Small intestine (tissue), 7 donors: Measurements from ENCODE around the gene ACAD10. TPM values are rescaled to one million over a fixed set of nuclear protein-coding genes. Genes with fewer than 3 reads are reported as not detected.
A peak's percentile ranks its signal among the peaks of the same experiment; 100 is the strongest.

Experiments used
- DNase-seq, 2 donors: peaks; one replicate each; pipeline versions ENCODE4 v3.0.0 to v3.0.0-alpha.2; 2013
- FAIRE-seq: peaks from 2 replicates; lab custom pipeline; 2012; peaks lifted over from hg19 to GRCh38; lab: Jason Lieb, UNC
- H3K27ac ChIP-seq, 3 donors: one replicate each; pipeline ENCODE4 v1.5.1; 2013; ENCODE audit warnings: low read length in 2 of 3, mild to moderate bottlenecking in 2 of 3, control low read depth in 1 of 3, inconsistent platforms in 1 of 3, low read depth in 1 of 3, moderate library complexity in 1 of 3
- H3K27me3 ChIP-seq, 3 donors: one replicate each; pipeline ENCODE4 v1.6.1; 2013; ENCODE audit warnings: low read length in 3 of 3, inconsistent platforms in 1 of 3; ENCODE audit not compliant: control insufficient read depth in 3 of 3, insufficient read depth in 3 of 3
- H3K36me3 ChIP-seq, 3 donors: one replicate each; pipeline ENCODE4 v1.6.1; 2013; ENCODE audit warnings: low read length in 3 of 3, inconsistent platforms in 1 of 3, low read depth in 1 of 3, mild to moderate bottlenecking in 1 of 3, moderate library complexity in 1 of 3; ENCODE audit not compliant: control insufficient read depth in 3 of 3, insufficient read depth in 2 of 3
- H3K4me1 ChIP-seq, 3 donors: one replicate each; pipeline ENCODE4 v1.6.1; 2013; ENCODE audit warnings: low read length in 2 of 3, inconsistent platforms in 1 of 3, low read depth in 1 of 3, mild to moderate bottlenecking in 1 of 3, moderate library complexity in 1 of 3; ENCODE audit not compliant: control insufficient read depth in 3 of 3, insufficient read depth in 2 of 3
- H3K4me3 ChIP-seq, 3 donors: one replicate each; pipeline ENCODE4 v1.5.1; 2013; ENCODE audit warnings: low read length in 3 of 3, control low read depth in 1 of 3, inconsistent platforms in 1 of 3, low read depth in 1 of 3, mild to moderate bottlenecking in 1 of 3, moderate library complexity in 1 of 3
- H3K9me3 ChIP-seq, 2 donors: one replicate each; pipeline ENCODE4 v1.6.1; 2013; ENCODE audit warnings: low read depth in 1 of 2, low read length in 1 of 2; ENCODE audit not compliant: control insufficient read depth in 2 of 2, insufficient read depth in 1 of 2
- WGBS, 3 donors: extraction: QIAGEN DNeasy Blood & Tissue Kit; methylation state at CpG; one replicate each; pipeline ENCODE4 v1.1.7; 2013; 5-methylcytosine and 5-hydroxymethylcytosine counted together
- polyA plus RNA-seq, 4 donors: library from polyadenylated mRNA; stranded (reverse) in 3 of 4; unstranded in 1 of 4; fragments of 200-250 nt in 3 of 4; fragments of 120-200 nt in 1 of 4; gene quantifications; one replicate each; pipeline versions ENCODE4 v1.2.1 to v1.2.3, GENCODE V29; 2013
- donor health status: healthy with polysubstance abuse.
- donor health status: control.
- donor health status: control.
- donor health status: Bipolar disorder and iron deficiency.
- donor health status: healthy.

Gene ACAD10
- polyA plus RNA-seq, 4 donors = 20.2 to 42.5 (median 33.0) TPM

DNA sequence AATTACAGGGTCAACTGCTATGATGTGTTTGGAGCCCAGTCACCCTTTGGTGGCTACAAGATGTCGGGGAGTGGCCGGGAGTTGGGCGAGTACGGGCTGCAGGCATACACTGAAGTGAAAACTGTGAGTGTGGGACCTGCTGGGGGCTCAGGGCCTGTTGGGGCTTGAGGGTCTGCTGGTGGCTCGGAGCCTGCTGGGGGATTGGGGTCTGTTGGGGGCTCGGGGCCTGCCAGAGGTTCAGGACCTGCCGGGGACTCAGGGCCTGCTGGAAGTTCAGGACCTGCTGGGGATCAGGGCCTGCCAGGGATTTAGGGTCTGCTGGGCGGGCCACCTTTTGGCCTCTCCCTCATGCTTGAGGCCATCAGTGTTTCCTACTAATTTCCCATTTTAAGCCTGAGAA is 118.0 kb downstream of the ACAD10 start:
- Histone ChIP-seq H3K27me3 (no peaks in the 10 kb centered on the region), H3K4me3 (no peak overlapping the region), H3K36me3 (peaks cover 13 to 73% (median 18%) of the 10 kb centered on the region in 3 donors), H3K9me3 (no peaks in the 10 kb centered on the region), H3K4me1 (no peaks in the 10 kb centered on the region), H3K27ac (peak overlapping the region in 1 of 3 donors; percentile 9)
- no peak for DNase-seq
- FAIRE-seq = no peak
- 95 to 99% (median 97%) methylated on average over 8 of the region's 8 CpGs for WGBS, 3 donors

DNA sequence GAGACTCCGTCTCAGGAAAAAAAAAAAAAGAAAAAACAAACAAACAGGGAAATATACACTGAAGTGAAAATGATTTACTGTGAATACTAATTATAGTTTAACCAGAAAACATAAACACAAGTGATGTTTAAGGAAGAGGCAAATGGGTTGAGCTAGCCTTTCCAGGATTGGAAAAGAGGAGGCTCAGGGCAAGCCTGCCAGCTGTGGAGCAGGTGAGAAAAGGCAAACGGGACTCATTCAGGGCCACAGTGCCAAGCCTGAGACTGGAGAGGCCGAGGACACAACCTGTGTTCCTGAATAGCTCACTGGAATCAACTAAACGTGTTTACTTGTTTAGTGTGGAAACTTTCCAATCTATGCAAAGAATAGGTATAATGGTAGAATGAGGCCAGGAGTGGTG is 120.5 kb downstream of the ACAD10 start:
- H3K27ac ChIP-seq = peak overlapping the region in 2 of 3 donors; percentile 32 to 47
- DNase-seq (no peak), FAIRE-seq (no peak)

More for the DNA sequence above, 120.5 kb downstream of the ACAD10 start:
- Histone ChIP-seq H3K27me3 (no peaks in the 10 kb centered on the region), H3K4me1 (no peaks in the 10 kb centered on the region), H3K9me3 (no peaks in the 10 kb centered on the region), H3K4me3 (no peak overlapping the region), H3K36me3 (peaks cover 11 to 74% (median 14%) of the 10 kb centered on the region in 3 donors)
- WGBS, 3 donors = 77 to 81% (median 81%) methylated on average over 4 of the region's 4 CpGs

Other genes with a start within 250 kb of the ACAD10 start
- gene ATXN2, start 86.7 kb upstream of the ACAD10 start, polyA plus RNA-seq = 10 to 100 TPM in 3 of 4 donors, 1 to 10 TPM in 1; 8.6 to 41.9 (median 14.7) TPM
- gene BRAP, start 97 bp upstream of the ACAD10 start, polyA plus RNA-seq = 10 to 100 TPM in 1 of 4 donors, 1 to 10 TPM in 3; 7.8 to 16.1 (median 8.7) TPM
- 100 to 1,000 TPM; 125 to 237 (median 185) TPM for gene ALDH2, start 80.9 kb downstream of the ACAD10 start, polyA plus RNA-seq
- 10 to 100 TPM; 28.4 to 64.8 (median 41.9) TPM for gene MAPKAPK5, start 156.2 kb downstream of the ACAD10 start, polyA plus RNA-seq